Hippocampal formation (tissue), 2 donors: ENCODE results near the gene PCNX3.

Experiments used
- DNase-seq, 2 donors: peaks; one replicate each; lab custom pipeline; 2025; lab: John Stamatoyannopoulos, UW

PCNX3 gene

DNA sequence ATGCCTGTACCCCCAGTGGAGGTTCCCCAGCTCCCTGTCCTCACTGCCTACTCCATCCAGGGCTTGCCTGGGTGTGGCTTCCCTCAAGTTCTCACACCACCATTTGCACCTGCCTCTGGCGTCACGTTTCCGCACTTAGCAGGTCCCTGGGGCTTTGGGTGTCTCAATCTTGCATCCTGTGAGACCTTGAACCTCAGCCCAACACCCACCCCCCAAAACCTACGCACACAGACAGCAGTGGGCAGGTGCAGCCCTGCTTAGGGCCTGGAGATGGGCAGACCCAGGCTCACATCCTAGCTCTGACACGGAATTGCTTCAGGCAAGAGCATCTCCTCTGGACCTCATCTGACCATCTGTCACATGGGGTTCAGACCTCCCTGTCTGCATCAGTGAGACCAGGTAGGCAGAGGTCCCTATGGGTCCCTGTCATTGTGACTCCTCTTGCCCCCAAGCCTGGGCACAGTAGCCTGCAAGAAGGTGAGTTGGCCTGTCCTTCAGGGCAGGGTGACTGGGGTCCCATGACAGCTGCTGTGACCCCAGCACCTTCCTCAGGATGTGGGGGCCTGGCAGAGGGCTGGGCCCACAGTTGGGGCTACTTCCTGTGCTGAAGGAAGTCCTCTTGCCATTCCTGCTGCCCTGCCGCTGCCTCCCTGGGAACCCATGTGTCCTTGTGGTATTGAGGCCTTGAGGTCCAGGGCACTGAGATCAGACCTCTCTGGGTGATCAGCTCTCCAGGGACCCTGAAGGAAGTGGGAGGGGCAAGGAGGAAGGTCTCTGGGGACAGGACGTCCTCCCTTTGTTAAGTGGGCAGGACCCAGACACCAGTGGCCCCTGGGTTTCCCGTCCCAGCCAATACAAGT, 24.3 kb downstream of the PCNX3 start:
- peak in 1 of 2 donors; percentile 57 for DNase-seq

DNA sequence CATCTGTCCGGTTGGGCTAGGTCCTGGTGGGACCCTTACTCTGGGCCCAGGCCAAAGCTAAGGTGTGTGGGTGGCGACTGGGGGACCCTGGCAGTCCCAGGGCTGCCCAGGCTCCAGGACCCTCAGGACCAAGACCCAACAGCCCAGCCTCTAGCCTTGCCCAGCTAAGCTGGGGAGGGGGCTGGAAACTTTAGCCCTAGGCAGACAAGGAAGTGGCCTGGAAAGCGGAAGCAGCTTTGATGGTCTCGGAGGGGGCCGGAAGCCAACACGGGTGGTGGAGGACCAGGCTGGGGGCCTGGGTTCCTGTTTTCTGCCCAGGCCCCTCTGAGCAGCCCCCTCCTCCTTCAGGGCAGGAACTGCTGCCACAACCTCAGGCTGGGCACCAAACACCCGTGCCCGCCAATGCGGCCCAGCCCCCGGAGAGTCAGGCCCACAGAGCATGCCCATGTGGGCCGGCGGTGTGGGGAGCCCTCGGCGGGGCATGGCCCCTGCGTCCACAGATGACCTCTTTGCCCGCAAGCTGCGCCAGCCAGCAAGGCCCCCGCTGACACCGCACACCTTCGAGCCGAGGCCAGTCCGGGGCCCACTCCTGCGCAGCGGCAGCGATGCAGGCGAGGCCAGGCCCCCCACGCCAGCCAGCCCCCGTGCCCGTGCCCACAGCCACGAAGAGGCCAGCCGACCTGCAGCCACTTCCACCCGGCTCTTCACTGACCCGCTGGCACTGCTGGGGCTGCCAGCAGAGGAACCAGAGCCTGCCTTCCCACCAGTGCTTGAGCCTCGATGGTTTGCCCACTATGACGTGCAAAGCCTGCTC, 25.1 kb downstream of the PCNX3 start:
- peak; percentile 6 to 57 for DNase-seq

DNA sequence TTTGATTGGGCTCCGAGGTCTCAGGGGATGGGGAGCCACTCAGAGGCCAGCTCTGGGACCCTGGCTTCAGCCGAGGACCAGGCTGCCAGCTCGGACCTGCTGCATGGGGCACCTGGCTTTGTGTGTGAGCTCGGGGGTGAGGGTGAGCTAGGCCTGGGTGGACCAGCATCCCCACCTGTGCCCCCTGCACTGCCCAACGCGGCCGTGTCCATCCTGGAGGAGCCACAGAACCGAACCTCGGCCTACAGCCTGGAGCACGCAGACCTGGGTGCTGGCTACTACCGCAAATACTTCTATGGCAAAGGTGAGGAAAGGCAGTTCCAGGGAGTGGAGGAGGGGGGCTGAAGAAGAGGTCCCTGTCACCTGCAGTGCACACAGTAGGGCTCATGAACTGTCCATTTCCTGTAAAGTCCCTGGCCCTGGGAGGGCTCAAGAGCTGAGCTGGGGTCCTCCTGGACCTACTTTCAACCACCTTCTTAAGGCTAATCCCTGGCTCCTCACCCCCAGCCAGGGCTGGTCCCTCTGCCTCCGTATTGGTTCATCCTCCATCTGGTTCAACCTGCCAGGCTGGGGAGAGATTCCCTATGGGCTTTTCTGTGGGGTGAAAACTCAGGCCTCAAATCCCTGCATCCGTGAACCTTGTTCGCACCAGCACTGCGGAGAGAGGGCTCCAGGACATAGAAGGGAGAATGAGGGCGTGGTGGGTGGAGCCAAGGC, 25.9 kb downstream of the PCNX3 start:
- DNase-seq, result no peak

DNA sequence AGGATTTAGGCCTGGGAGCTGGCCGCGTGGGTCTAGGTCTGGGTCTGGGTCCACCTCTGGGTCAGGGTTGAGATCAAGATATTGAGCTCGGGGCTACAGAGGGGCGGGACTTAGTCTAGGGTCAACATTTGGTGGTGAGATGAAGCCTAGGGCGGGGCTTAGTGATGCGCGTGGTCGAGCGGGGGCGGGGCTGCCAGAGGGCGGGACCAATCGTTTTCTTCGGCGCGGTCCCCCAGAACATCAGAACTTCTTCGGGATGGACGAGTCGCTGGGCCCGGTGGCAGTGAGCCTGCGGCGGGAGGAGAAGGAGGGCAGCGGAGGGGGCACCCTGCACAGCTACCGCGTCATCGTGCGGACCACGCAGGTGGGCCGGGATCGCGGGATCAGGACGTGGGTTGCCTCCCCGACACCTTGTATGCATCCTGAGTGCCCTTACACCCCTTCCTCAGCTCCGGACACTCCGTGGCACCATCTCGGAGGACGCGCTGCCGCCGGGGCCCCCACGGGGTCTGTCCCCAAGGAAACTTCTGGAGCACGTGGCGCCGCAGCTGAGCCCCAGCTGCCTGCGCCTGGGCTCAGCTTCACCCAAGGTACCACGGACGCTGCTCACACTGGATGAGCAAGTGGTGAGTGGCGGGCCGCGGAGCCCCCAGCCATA, 26.6 kb downstream of the PCNX3 start:
- DNase-seq, result no peak

DNA sequence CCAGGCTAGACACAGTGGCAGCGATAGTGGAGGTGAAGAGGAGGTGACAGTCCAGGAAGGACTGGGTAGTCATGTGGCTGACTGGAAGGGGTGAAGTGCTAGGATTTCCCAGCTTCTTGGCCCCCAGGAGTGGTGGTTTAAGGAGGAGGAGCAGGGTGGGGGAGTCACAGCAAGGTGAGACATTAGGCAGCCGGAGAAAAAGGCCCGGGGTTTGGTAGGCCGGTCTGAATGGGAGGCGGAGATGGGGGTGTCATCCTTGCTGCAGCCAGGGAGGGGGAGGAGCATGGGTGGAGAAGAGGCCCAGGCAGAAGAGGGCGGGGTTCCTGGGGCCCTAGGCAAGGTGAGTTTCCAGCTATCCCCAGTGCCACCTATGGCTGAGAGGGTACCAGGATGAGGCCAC, 28.4 kb downstream of the PCNX3 start:
- DNase-seq, result no peak

DNA sequence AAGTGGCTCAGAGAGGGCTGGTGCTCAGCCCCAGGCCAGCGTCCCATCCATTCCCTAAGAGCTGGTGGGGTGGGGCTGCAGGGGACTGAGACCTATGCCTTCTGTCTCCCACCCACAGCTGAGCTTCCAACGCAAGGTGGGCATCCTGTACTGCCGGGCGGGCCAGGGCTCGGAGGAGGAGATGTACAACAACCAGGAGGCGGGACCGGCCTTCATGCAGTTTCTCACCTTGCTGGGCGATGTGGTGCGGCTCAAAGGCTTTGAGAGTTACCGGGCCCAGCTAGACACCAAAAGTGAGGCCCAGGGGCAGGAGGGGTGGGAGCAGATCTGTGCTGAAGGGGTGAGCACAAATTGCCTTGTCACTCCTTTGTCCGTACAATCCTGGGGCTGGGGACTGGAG, 29.3 kb downstream of the PCNX3 start:
- no peak for DNase-seq

DNA sequence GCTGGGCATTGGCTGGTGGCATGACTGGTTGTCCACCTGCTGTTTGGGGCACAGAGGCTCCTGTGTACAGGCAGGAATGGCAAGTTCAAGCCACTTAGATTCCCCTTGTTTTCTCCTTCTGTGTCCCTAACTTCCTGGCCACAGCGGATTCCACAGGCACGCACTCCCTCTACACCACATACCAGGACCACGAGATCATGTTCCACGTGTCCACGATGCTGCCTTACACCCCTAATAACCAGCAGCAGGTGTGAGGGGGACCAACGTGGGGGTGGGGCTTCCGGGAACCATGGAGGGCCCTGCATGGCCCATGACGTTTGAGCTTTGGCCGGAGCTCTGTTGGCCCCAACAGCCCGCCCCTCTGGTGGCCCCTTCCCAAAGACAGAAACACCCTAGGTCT, 30.1 kb downstream of the PCNX3 start:
- no peak for DNase-seq

DNA sequence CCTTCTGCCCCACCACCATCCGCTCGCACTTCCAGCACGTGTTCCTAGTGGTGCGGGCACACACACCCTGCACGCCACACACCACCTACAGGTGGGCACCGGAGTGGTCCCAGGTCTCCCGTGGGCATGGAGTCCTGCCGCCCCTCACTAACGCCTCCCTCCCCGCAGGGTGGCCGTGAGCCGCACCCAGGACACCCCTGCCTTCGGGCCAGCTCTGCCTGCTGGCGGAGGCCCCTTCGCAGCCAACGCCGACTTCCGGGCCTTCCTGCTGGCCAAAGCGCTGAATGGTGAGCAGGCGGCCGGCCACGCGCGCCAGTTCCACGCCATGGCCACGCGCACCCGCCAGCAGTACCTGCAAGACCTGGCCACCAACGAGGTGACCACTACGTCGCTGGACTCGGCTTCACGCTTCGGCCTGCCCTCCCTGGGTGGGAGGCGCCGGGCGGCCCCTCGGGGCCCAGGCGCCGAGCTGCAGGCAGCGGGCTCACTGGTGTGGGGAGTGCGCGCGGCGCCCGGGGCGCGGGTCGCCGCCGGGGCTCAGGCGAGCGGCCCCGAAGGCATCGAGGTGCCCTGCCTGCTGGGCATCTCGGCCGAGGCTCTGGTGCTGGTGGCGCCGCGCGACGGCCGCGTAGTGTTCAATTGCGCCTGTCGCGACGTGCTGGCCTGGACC, 30.8 kb downstream of the PCNX3 start:
- no peak for DNase-seq

DNA sequence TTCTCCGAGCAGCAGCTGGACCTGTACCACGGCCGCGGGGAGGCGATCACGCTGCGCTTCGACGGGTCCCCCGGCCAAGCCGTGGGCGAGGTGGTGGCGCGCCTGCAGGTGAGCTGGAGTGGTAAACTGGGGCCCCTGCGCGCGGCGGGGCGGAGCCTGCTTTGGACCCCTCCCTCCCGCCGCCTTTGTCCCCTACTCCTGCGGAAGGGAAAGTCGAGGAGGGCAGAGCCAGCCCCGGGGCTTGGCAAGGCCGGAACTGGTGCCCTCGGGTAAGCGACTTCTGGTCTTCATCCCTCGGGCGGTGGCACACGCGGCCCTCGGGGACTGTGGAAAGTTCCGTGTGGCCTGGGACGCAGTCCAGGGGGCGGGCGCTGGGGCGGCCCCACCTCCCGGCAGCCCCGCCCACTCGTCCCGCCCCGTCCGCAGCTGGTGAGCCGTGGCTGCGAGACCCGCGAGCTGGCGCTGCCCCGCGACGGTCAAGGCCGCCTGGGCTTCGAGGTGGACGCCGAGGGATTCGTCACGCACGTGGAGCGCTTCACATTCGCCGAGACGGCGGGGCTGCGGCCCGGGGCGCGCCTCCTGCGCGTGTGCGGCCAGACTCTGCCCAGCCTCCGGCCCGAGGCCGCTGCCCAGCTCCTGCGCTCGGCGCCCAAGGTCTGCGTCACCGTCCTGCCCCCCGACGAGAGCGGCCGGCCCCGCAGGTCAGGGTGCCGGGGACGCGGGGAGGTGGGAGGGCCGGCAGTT, 31.6 kb downstream of the PCNX3 start:
- peak in 1 of 2 donors; percentile 51 for DNase-seq

DNA sequence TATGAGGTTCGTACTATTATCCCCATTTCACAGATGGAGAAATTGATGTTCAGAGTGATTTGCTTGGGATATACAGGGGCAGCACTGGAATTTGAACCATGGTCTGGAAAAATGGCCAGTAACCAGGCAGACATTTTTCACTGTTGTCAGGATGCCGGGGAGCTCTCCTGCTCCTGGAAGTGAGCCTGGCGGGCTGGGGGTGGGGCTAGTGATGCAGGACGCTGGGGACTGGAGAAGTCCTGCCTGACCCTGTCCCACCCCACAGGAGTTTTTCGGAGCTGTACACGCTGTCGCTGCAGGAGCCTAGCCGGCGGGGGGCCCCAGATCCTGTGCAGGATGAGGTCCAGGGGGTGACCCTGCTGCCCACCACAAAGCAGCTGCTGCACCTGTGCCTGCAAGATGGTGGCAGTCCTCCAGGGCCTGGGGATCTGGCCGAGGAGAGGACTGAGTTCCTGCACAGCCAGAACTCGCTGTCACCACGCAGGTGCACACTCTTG, 33.5 kb downstream of the PCNX3 start:
- no peak for DNase-seq

DNA sequence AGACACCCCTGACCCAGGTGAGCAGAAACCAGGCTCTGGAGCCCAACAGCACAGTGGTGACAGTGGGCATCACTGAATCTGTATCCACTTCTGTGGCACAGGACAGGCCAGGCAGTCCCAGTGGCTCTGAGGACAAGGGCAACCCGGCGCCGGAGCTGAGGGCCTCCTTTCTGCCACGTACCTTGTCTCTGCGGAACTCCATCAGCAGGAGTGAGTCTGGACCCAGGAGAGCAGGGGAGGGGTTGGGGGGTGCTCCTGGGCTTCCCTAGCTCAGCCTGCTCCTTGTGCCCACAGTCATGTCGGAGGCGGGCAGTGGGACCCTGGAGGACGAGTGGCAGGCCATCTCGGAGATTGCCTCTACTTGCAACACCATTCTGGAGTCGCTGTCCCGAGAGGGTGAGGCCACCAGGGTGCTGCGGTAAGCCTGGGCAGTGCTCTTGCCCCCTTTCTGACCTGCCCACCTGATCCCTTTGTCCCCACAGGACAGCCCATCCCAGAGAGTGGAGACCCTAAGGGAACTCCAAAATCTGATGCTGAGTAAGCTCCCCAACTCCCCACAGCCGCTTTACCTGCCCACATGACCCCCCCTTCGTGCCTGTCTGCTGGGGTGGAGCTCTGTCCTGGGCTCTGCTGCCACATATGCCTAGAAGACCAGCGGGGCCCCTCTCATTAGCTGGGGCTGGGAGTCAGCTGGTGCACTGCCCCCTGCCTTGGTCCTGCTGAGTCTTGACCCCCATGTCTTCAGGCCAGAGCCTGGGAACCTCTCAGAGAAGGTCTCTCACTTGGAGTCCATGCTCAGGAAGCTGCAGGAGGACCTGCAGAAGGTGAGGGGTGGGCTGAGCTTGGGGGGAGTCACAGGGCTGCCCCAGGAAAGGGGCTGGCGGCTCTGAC, 34.3 kb downstream of the PCNX3 start:
- no peak for DNase-seq

DNA sequence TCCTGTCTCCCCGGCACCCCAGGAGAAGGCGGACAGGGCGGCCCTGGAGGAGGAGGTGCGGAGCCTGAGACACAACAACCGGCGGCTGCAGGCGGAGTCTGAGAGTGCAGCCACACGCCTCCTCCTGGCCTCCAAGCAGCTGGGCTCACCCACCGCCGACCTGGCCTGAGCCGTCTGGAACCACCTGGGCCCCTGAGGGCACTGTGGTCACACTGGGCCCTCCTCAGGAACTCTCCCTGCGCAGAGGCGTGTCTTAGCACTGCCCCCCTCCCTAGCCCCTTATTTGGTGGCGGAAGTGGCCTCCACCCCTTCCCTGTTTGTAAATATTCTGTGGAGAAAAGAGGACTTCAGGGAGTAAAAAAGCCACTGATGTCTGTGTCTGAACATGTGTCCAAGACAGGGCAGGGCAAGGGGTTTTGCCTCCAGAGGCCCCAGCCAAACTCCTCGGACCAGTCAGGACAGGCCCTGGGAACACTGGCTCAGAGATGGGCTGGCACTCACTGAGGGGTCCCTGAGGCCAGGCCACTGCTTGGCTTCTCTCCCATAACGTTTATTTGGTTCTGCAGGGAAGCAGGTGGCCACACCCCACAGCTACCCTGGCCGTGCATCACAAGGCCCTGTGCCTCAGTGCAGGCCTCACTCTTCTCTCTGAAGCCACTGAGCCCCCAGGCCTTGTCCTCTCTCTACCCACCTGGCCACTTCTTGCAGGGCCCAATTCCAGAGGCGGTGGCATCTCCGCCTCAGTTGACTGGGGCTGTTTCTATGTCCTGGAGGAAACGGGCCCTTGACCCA, 35.2 kb downstream of the PCNX3 start:
- DNase-seq, result no peak

DNA sequence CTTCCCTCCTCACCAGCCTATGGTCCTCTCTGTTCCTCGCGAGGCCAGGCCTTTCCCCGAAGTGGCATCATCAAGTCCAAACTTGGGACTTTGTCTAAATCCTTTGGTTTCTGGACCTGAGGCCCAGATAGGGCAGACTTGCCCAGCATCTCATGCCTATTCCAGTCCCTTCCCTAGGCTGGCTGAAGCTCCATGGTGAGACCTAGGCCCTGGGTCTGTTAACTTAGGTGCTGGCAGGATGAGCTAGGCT, 35.7 kb downstream of the PCNX3 start:
- DNase-seq, result no peak

DNA sequence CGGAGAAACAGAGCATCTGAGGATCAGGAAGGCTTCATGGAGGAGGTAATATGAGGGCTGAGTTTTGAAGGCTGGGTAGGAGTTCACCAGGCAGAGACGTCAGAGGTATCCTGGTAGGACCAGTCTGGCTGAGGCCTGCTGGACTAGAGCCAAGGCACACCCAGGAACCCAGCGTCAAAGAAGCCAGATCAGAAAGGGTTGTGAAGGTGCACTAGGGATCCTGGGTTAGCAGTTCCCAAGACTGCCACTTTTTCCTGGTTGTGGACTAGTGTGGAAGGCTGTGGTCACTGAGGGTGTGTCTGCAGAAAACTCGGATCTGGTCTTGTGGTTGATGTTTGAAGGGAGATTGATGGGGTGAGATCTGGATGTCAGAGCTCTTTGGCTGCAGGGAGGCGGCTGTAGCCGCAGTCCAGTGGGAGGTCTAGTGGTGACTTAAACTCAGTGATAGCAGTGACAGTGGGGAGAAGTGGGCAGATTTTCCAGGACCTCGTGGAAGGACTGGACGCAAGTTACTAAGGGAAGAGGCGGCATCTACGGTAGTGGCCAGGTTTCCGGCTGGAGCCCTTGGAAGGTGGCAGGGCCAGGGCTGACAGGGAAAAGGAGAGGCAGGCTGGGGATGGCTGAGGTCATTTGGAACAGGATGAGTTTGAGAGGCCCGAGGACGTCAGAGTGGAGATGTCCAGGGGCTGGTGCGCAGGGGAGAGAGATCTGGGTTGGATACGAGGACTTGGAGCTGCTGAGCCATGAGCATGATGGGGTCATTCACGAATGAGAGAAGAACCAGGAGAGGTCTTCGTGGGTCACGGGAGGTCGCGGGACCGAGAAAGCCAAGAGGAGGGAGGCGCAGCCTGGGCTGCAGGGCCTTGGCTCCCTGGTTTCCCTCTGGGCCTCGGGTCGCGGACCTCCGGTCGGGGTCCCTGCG, 36.3 kb downstream of the PCNX3 start:
- DNase-seq, result no peak

DNA sequence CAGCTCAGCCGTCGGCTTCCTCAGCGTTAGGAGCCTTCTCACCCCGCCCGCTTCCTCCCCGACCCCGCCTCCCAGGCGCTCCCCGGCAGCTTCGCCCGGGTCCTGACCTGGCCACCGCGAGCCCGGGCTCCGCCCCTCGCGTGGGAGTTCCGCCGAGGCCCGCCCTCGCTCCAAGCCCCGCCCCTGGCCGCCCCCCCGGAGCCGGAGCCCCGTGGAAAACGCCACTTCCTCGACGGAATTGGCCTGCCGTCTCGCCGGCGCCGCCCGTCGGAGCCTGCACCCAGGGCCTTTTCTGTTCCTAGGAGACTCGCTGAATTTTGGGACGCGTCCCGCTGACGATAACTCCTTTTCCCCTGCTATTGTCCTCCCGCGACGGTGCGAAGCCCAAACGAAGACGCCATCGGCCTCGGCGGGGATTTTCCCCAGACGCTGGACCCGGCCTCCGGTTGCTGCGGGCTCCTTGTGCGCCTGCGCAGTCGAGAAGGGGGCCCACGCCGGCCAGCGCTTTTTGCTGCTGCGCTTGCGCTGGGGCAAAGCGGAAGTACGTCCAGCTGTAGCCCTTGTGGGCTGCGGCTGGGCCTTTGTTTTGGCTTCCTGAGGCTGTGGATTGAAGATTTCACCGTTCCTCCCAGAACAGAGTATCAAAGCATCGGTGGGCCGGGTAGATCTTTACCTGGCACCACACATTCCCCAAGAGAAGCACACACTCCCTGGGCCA, 37.1 kb downstream of the PCNX3 start:
- DNase-seq, result peak; percentile 73 to 93

DNA sequence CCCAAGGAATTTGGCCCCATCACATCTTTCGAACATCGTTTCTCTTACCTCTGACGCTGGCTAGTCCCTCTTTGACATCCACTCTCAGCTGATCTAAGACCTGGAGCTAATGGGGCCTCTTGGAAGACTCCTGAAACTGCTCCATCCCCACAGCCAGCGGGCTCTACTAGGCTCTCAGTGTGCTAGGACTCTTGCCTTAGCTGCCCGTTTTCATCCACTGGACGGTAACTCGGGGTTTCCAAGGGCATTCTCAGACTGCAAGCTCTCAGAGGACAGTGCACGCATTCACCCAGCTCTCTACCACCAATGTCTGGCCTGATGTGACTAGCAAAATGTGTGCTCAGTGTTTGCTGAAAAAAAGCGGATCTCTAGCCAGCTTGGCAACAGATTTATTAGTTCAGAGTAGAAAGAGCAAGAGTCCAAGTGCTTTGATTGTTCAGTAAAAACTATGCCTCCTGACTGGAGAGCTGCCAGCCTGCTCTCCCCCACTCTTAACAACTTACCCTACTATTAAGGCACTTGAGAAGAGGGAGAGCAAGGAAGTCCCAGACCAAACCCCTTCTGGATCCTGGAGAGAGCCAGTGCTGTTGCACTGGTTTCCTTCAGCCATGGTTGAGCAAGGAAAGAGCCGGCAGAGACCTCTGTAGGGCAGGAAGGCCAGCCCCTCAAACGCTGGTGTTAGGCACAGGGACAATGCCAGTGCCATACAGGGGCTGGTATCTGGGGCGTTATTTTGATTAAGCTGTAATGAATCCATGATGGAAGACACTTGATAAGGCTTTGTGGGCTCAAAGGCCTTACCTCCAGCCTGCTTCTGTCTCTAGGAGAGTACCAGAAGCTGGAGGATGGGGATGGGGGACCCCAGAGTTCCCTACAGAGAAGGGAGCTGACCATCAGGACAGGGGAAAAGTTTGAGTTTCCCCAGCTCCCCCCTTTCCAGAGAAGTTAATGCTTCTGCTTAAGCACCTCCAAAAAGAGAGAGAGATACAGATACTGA, 38.0 kb downstream of the PCNX3 start:
- peak in 1 of 2 donors; percentile 37 for DNase-seq
